GM12878 (cell line): ENCODE results near the gene ADSS1. TPM values are rescaled to one million over a fixed set of nuclear protein-coding genes. Genes with fewer than 3 reads are reported as not detected.

Experiments
- ATAC-seq: fragments of 200-7000 bp; cut with Tn5 transposase; 3 replicates; pipeline ENCODE4 v1.9.1; 2020; ENCODE audit warnings: mild to moderate bottlenecking, moderate library complexity
- BruUV-seq: library from RNA; stranded (reverse); fragments of 400-500 nt; replicated peaks from 2 replicates; lab custom pipeline; 2021; lab: Mats Ljungman, UMichigan
- CTCF ChIA-PET: fragments of 300-600 bp; sonication (Branson Sonifier 250); formaldehyde crosslinking; extraction: SDS; loops from one replicate; lab custom pipeline; 2021; ENCODE audit warnings: inconsistent platforms; lab: Yijun Ruan, JAX
- POLR2A ChIA-PET: fragments of 350-600 bp; formaldehyde crosslinking; extraction: SDS; loops from one replicate; lab custom pipeline; 2021; ENCODE audit warnings: inconsistent platforms; lab: Charles Lee
- RAD21 ChIA-PET: fragments of 300-600 bp; sonication (Branson Sonifier 250); formaldehyde crosslinking; loops from one replicate; lab custom pipeline; 2023; ENCODE audit warnings: antibody characterized with exemption; ENCODE audit not compliant: unreplicated experiment; lab: Charles Lee
- SMC1A ChIA-PET: fragments of 300-600 bp; sonication (Branson Sonifier 250); formaldehyde crosslinking; loops from one replicate; lab custom pipeline; 2023; ENCODE audit not compliant: unreplicated experiment, uncharacterized antibody; lab: Charles Lee
- DNase-seq: peaks from one replicate; pipeline ENCODE4 v3.0.0-alpha.2; 2011; ENCODE audit warnings: low read depth, low spot score
- FAIRE-seq: peaks from 3 replicates; lab custom pipeline; 2011; peaks lifted over from hg19 to GRCh38; lab: Jason Lieb, UNC
- H2AFZ ChIP-seq: 2 replicates; pipeline ENCODE4 v1.6.0; 2011; ENCODE audit warnings: low read depth, low read length, control low read depth; ENCODE audit not compliant: control insufficient read depth
- H3K27ac ChIP-seq: 2 replicates; pipeline ENCODE4 v1.5.1; 2011; ENCODE audit warnings: control low read depth; ENCODE audit not compliant: control insufficient read depth, insufficient read depth
- H3K27me3 ChIP-seq, 2 experiments: replicated peaks in 1 of 2; 2 replicates each; pipeline versions ENCODE4 v1.6.0 to v1.6.1; 2011; ENCODE audit warnings: low read length in 1 of 2; ENCODE audit not compliant: control insufficient read depth in 2 of 2, insufficient read depth in 2 of 2
- H3K36me3 ChIP-seq, 2 experiments: 2 replicates each; pipeline ENCODE4 v1.5.1; 2011; ENCODE audit warnings: low read length in 1 of 2; ENCODE audit not compliant: control insufficient read depth in 2 of 2, insufficient read depth in 2 of 2
- H3K4me1 ChIP-seq: 2 replicates; pipeline ENCODE4 v1.6.1; 2011; ENCODE audit warnings: mild to moderate bottlenecking, low read length, moderate library complexity, mixed read lengths; ENCODE audit not compliant: control insufficient read depth, insufficient read depth
- H3K4me2 ChIP-seq: 2 replicates; pipeline ENCODE4 v1.6.0; 2011; ENCODE audit warnings: control low read depth; ENCODE audit not compliant: control insufficient read depth, insufficient read depth
- H3K4me3 ChIP-seq: fragments of 200-600 bp; sonication (generic); 2 replicates; pipeline ENCODE4 v1.5.1; 2016
- H3K79me2 ChIP-seq: 2 replicates; pipeline ENCODE4 v1.6.0; 2011; ENCODE audit warnings: low read length; ENCODE audit not compliant: control insufficient read depth, insufficient read depth
- H3K9ac ChIP-seq: 2 replicates; pipeline ENCODE4 v1.8.0; 2011; ENCODE audit warnings: low read length, control low read depth, mixed read lengths; ENCODE audit not compliant: control insufficient read depth, insufficient read depth
- H3K9me3 ChIP-seq: replicated peaks from 3 replicates; pipeline ENCODE4 v1.5.1; 2011; ENCODE audit warnings: mild to moderate bottlenecking, low read length; ENCODE audit not compliant: control insufficient read depth, insufficient read depth
- H4K20me1 ChIP-seq: 2 replicates; pipeline ENCODE4 v1.6.0; 2011; ENCODE audit not compliant: control insufficient read depth, insufficient read depth
- BHLHE40 ChIP-seq, 2 experiments: fragments of 450-650 bp in 1 of 2; IDR thresholded peaks; 2 replicates each; pipeline ENCODE4 v1.6.1; 2011 to 2017; ENCODE audit warnings: low read depth in 2 of 2, borderline replicate concordance in 1 of 2, improper control_type of control experiment in 1 of 2, low read length in 1 of 2, mild to moderate bottlenecking in 1 of 2
- CHD2 ChIP-seq: IDR thresholded peaks from 2 replicates; pipeline ENCODE4 v1.6.1; 2011; ENCODE audit warnings: low read depth, low read length, improper control_type of control experiment, borderline replicate concordance
- CREB1 ChIP-seq: IDR thresholded peaks from 2 replicates; pipeline ENCODE4 v1.6.1; 2012; ENCODE audit warnings: low read depth, mild to moderate bottlenecking, inconsistent platforms
- IKZF1 ChIP-seq: fragments of 450-650 bp; conservative IDR thresholded peaks from 2 replicates; pipeline ENCODE4 v1.6.1; 2017; ENCODE audit warnings: antibody characterized with exemption, mild to moderate bottlenecking
- MYB ChIP-seq: fragments of 150-350 bp; IDR thresholded peaks from 2 replicates; pipeline ENCODE4 v1.6.1; 2014; ENCODE audit warnings: mild to moderate bottlenecking, low read depth, low read length, borderline replicate concordance
- PAX5 ChIP-seq: IDR thresholded peaks from 2 replicates; pipeline ENCODE4 v1.6.1; 2011; ENCODE audit warnings: low read depth, low read length, borderline replicate concordance
- POLR2A ChIP-seq: IDR thresholded peaks from 2 replicates; pipeline ENCODE4 v1.6.1; 2011; ENCODE audit warnings: low read depth, mild to moderate bottlenecking, low read length
- RAD21 ChIP-seq: IDR thresholded peaks from 2 replicates; pipeline ENCODE4 v1.6.1; 2011; ENCODE audit warnings: mild to moderate bottlenecking, low read depth, low read length, moderate library complexity; ENCODE audit not compliant: insufficient read depth
- SMC3 ChIP-seq: IDR thresholded peaks from 2 replicates; pipeline ENCODE4 v1.6.1; 2011; ENCODE audit warnings: low read length, improper control_type of control experiment, borderline replicate concordance
- YY1 ChIP-seq: IDR thresholded peaks from 2 replicates; pipeline ENCODE4 v1.6.1; 2011; ENCODE audit warnings: low read depth, mild to moderate bottlenecking, low read length
- WGBS: methylation state at CpG from one replicate; pipeline ENCODE4 v1.1.6; 2016; ENCODE audit warnings: low lambda C conversion rate; ENCODE audit not compliant: insufficient replicate concordance, insufficient coverage; ENCODE audit errors: missing lambda C conversion rate; 5-methylcytosine and 5-hydroxymethylcytosine counted together
- in situ Hi-C: fragments of 300-500 bp; cut with MboI; formaldehyde crosslinking; loops from 9 replicates; pipeline ENCODE4 v1.14.3; 2018; ENCODE audit warnings: mixed read lengths
- intact Hi-C: fragments of 100-400 bp; cut with micrococcal nuclease; formaldehyde crosslinking; loops from one replicate; pipeline ENCODE4 v1.14.2; 2022; ENCODE audit not compliant: unreplicated experiment
- polyA plus RNA-seq, 11 experiments: library from polyadenylated mRNA; depleted of rRNA in 4 of 11; unstranded in 6 of 11; stranded (reverse) in 5 of 11; fragments of >200 nt; fragmentation: Nextera tagmentation in 4 of 11; fragmentation: Illumina TruSeq in 1 of 11; extraction: Ambion mirVana in 4 of 11; extraction: Trizol in 1 of 11; gene quantifications; 1 replicate in 1 of 11; 2 replicates in 10 of 11; pipeline versions ENCODE4 v1.2.1 to v1.2.3, GENCODE V29; 2011 to 2016; ENCODE audit warnings: inconsistent platforms in 2 of 11, missing spikeins in 2 of 11, low read depth in 1 of 11
- total RNA-seq, 4 experiments: library from RNA; depleted of rRNA in 3 of 4; stranded (reverse); fragments of >200 nt in 3 of 4; fragmentation: Illumina TruSeq in 1 of 4; extraction: Trizol in 1 of 4; gene quantifications; 2 replicates each; pipeline versions ENCODE4 v1.2.1 to v1.2.3, GENCODE V29; 2013 to 2021
- TF ChIP-seq, protein P1 (sequence below): IDR thresholded peaks from 2 replicates; pipeline ENCODE4 v1.6.1; 2012; ENCODE audit warnings: low read depth, low read length, improper control_type of control experiment
- TF ChIP-seq, protein P2 (sequence below): fragments of 450-650 bp; IDR thresholded peaks from 2 replicates; pipeline ENCODE4 v1.6.1; 2018; ENCODE audit warnings: mild to moderate bottlenecking, low read depth, moderate library complexity; ENCODE audit not compliant: partially characterized antibody
- TF ChIP-seq, protein P3 (sequence below), 3 experiments: IDR thresholded peaks in 2 of 3; conservative IDR thresholded peaks in 1 of 3; 2 replicates each; pipeline ENCODE4 v1.5.1; 2011; ENCODE audit warnings: low read depth in 3 of 3, low read length in 3 of 3, mild to moderate bottlenecking in 3 of 3, control low read depth in 2 of 3, moderate library complexity in 2 of 3, inconsistent platforms in 1 of 3, mixed read lengths in 1 of 3; ENCODE audit not compliant: control insufficient read depth in 2 of 3, insufficient read depth in 1 of 3; ENCODE audit errors: extremely low read depth in 1 of 3

ADSS1 gene
- total and polyA plus RNA-seq, 10 of the 15 experiments (the other 5 are each of a cell fraction or from before 2014, with no cell fraction given), result 0.11 to 0.45 (median 0.28) TPM; not detected in 5

DNA sequence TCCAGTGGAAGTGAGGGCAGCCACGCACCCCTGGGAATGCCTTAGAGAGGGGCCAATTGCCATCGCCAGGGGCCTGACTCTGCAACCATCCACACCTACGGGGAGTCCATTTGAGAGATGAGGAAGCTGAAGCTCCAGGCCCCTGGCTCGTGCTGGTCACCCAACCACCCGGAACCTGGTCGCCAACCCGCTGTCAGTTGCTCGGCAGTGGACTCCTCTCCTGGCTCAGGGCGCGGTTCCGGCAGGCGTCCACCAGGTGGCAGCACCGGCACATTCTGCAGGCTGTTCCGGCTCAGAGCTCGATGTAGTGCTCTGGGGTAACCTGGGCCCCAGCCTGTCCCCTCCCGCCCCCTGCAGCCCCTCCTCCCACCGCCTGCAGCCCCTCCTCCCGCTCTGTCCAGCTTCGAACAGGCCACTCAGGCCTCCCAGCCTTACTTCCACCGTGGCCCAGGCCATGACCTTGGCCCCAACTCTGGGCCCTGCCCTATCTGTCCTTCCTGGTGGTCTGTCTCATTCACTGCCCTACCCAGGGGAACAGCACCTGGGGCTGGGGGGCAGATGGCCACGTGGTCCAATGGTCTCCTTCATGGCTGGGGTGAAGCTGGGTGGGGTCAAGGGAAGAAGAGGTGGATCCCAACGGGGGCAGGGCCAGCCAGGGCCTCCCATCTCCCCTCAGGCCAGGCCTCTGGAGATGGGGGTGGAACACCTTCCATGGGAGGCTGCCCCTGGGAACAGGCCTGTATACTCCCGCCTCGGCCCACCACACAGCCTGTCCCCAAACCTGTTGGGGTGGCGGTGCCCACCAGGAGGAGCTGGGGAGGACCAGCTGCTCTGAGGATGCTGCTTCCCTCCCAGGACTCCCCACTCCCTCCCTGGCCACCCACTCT is 44.7 kb downstream of the ADSS1 start:
- H2AFZ ChIP-seq, result no peak overlapping the region
- no peaks in the 10 kb centered on the region for H3K79me2 ChIP-seq
- H3K27ac ChIP-seq, result no peak overlapping the region
- in situ Hi-C loops (loop anchor here (5.0 kb wide), 1 partner anchor 54 kb away; no protein-coding TSS in a partner anchor), intact Hi-C loops (loop anchor here (1.0 kb wide), 2 partner anchors 58 to 102 kb away; no protein-coding TSS in a partner anchor)
- ChIA-PET POLR2A (interaction anchor here (0.7 to 1.5 kb wide), 2 partner anchors 16 to 57 kb away, joined by 3 to 5 read pairs; partner anchors contain the start of gene SIVA1), SMC1A (interaction anchor here (0.7 to 1.5 kb wide), 4 partner anchors 40 to 126 kb away, joined by 3 to 6 read pairs (median 3); no protein-coding TSS in a partner anchor), RAD21 (interaction anchor here (1.0 to 3.5 kb wide), 3 partner anchors 16 to 81 kb away, joined by 3 to 33 read pairs (median 8); partner anchors contain the start of gene SIVA1), CTCF (interaction anchor here (0.6 to 3.0 kb wide), 9 partner anchors 11 to 78 kb away, joined by 3 to 48 read pairs (median 3); partner anchors contain the start of gene SIVA1)
- no TSS peak for BruUV-seq
- DNase-seq (peak; percentile 28), FAIRE-seq (peak; percentile 86)
- H3K4me3 ChIP-seq, result no peak overlapping the region
- H3K27me3 ChIP-seq, result no peaks in the 10 kb centered on the region
- H3K9ac ChIP-seq, result no peak overlapping the region
- WGBS, result 6% methylated on average over 21 of the region's 25 CpGs
- H3K4me1 ChIP-seq, result no peaks in the 10 kb centered on the region; the same call in 1 of the 2 replicates
- TF ChIP-seq CREB1, result no peak
- TF ChIP-seq RAD21, result peak; percentile 80
- peak; percentile 67; the same call in 1 of the 2 replicates for TF ChIP-seq PAX5
- TF ChIP-seq, protein P1, sequence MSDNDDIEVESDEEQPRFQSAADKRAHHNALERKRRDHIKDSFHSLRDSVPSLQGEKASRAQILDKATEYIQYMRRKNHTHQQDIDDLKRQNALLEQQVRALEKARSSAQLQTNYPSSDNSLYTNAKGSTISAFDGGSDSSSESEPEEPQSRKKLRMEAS, result peak; percentile 25; the same call in 1 of the 2 replicates
- TF ChIP-seq, protein P2, sequence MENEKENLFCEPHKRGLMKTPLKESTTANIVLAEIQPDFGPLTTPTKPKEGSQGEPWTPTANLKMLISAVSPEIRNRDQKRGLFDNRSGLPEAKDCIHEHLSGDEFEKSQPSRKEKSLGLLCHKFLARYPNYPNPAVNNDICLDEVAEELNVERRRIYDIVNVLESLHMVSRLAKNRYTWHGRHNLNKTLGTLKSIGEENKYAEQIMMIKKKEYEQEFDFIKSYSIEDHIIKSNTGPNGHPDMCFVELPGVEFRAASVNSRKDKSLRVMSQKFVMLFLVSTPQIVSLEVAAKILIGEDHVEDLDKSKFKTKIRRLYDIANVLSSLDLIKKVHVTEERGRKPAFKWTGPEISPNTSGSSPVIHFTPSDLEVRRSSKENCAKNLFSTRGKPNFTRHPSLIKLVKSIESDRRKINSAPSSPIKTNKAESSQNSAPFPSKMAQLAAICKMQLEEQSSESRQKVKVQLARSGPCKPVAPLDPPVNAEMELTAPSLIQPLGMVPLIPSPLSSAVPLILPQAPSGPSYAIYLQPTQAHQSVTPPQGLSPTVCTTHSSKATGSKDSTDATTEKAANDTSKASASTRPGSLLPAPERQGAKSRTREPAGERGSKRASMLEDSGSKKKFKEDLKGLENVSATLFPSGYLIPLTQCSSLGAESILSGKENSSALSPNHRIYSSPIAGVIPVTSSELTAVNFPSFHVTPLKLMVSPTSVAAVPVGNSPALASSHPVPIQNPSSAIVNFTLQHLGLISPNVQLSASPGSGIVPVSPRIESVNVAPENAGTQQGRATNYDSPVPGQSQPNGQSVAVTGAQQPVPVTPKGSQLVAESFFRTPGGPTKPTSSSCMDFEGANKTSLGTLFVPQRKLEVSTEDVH, result no peak
- TF ChIP-seq BHLHE40 (IDR thresholded peaks at IDR 0.05; ENCODE audit: borderline replicate concordance in 1 of 2, low read depth in 2 of 2, low read length in 1 of 2), result peak; percentile 10 to 42; a peak in 1 of 4 replicates
- TF ChIP-seq MYB, result no peak
- peak; percentile 77 for TF ChIP-seq SMC3
- TF ChIP-seq IKZF1, result 0 out of 2 replicates have a peak, but pooled peaks have one; percentile 13
- 0 out of 2 replicates have a peak, but pooled peaks have one; percentile 29 for TF ChIP-seq CHD2
- TF ChIP-seq YY1, result peak; percentile 66
- peak; percentile 41 for TF ChIP-seq POLR2A
- TF ChIP-seq, protein P3, sequence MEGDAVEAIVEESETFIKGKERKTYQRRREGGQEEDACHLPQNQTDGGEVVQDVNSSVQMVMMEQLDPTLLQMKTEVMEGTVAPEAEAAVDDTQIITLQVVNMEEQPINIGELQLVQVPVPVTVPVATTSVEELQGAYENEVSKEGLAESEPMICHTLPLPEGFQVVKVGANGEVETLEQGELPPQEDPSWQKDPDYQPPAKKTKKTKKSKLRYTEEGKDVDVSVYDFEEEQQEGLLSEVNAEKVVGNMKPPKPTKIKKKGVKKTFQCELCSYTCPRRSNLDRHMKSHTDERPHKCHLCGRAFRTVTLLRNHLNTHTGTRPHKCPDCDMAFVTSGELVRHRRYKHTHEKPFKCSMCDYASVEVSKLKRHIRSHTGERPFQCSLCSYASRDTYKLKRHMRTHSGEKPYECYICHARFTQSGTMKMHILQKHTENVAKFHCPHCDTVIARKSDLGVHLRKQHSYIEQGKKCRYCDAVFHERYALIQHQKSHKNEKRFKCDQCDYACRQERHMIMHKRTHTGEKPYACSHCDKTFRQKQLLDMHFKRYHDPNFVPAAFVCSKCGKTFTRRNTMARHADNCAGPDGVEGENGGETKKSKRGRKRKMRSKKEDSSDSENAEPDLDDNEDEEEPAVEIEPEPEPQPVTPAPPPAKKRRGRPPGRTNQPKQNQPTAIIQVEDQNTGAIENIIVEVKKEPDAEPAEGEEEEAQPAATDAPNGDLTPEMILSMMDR (IDR thresholded peaks at IDR 0.05 in 2 of 3, conservative IDR thresholded peaks at IDR 0.05 in 1 of 3; ENCODE audit: control insufficient read depth in 2 of 3, extremely low read depth in 1 of 3, insufficient read depth in 1 of 3, low read depth in 3 of 3, low read length in 3 of 3), result peak; percentile 76 to 97 (median 93)
- TF ChIP-seq, all 136 proteins: peak for 10
- no peaks in the 10 kb centered on the region; the same call in 2 of the 3 replicates for H3K9me3 ChIP-seq
- H3K4me2 ChIP-seq, result no peak overlapping the region
- ATAC-seq, result peak; percentile 99
- H4K20me1 ChIP-seq, result no peaks in the 10 kb centered on the region
- H3K36me3 ChIP-seq, result peaks cover 5 to 14% of the 10 kb centered on the region in 2 experiments; a peak in 3 of 4 replicates
